K562 (cell line): ENCODE data around the gene GCH1. TPM values are rescaled to one million over a fixed set of nuclear protein-coding genes. Genes with fewer than 3 reads are reported as not detected.

Experiments used
- GMEB1 ChIP-seq: fragments of 250-450 bp; sonication (Bioruptor Pico); IDR thresholded peaks from 2 replicates; pipeline ENCODE4 v1.4.0; 2020; ENCODE audit warnings: mild to moderate bottlenecking
- PHB2 ChIP-seq: fragments of 450-650 bp; IDR thresholded peaks from 2 replicates; pipeline ENCODE4 v1.6.1; 2017; ENCODE audit warnings: low read depth
- POLR3G ChIP-seq: IDR thresholded peaks from 2 replicates; pipeline ENCODE4 v1.6.1; 2011; ENCODE audit not compliant: insufficient read length, insufficient replicate concordance; ENCODE audit errors: extremely low read depth
- polyA plus RNA-seq, 8 experiments: library from polyadenylated mRNA; depleted of rRNA in 4 of 8; stranded (reverse) in 5 of 8; unstranded in 3 of 8; fragments of >200 nt; fragmentation: Nextera tagmentation in 2 of 8; fragmentation: Illumina TruSeq in 1 of 8; extraction: Ambion mirVana in 2 of 8; extraction: Trizol in 1 of 8; gene quantifications; 2 replicates each; pipeline versions ENCODE4 v1.2.1 to v1.2.3, GENCODE V29; 2011 to 2014; ENCODE audit warnings: inconsistent platforms in 1 of 8, missing spikeins in 1 of 8
- total RNA-seq, 7 experiments: library from RNA; depleted of rRNA in 6 of 7; stranded (reverse); fragments of >200 nt in 6 of 7; fragmentation: Illumina TruSeq in 2 of 7; extraction: Trizol in 2 of 7; gene quantifications; 2 replicates each; pipeline versions ENCODE4 v1.2.1 to v1.2.3, GENCODE V29; 2011 to 2021; ENCODE audit warnings: low replicate concordance in 1 of 7
- TF ChIP-seq, protein P1 (sequence below): fragments of 250-450 bp; sonication (Bioruptor Pico); IDR thresholded peaks from 2 replicates; pipeline ENCODE4 v1.5.0; 2021; ENCODE audit warnings: mild to moderate bottlenecking, moderate library complexity
- TF ChIP-seq, protein P2 (sequence below): fragments of 450-650 bp; IDR thresholded peaks from 2 replicates; pipeline ENCODE4 v1.7.1; 2018; ENCODE audit warnings: mild to moderate bottlenecking, low read depth; ENCODE audit not compliant: partially characterized antibody

The GCH1 gene
- total and polyA plus RNA-seq, 9 of the 15 experiments (the other 6 are each of a cell fraction or from before 2014, with no cell fraction given), result 3.9 to 13.1 (median 6.5) TPM

- TF ChIP-seq, protein P1, sequence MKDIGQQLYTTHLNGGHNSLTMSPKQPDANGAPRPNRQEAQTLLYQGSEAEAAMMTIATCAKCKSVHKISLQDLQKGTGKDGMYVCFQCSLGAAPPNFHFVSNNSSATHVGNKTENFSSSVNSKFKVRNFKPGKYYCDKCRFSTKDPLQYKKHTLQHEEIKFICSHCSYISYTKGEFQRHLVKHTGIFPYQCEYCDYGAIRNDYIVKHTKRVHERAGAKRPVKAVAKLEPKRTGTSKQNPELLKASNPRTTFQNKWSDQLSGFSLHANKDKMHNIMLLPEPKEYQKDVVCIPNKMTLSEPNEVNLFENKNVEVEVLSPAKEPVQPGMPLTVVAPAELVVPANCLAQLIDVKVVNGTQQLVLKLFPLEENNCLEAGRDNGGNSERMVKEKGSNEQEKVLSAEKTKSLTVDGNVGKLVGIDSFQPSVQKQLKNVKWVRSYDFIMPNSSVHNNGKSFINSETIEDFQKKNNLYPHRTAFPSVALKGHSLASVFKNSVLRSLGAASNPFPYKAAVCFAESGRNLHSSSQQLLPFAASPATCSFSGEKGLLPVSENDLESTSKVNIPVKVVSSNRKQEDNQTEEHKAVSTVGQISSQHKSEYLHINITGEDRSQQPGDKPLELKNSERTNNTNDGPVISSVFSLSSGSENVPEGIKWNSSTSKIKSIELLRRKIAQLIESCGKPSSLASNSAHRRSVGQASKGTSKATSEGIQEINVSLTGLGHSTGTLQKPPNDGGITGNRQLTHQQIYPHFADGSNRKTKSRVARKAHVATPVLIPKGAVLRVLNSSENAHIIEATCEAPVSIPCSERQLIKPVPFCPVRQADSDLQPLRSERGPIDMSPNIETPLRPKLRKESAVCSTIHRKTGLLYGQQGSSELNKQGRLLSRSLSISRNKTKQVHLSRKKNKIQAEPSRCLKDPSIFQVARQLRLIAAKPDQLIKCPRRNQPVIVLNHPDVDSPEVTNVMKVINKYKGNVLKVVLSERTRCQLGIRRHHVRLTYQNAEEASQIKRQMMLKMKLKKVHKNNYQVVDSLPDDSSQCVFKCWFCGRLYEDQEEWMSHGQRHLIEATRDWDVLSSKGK, result no peak
- TF ChIP-seq POLR3G (no peak), PHB2 (no peak), GMEB1 (CRISPR knock-in tag) (no peak)
- TF ChIP-seq, protein P2, sequence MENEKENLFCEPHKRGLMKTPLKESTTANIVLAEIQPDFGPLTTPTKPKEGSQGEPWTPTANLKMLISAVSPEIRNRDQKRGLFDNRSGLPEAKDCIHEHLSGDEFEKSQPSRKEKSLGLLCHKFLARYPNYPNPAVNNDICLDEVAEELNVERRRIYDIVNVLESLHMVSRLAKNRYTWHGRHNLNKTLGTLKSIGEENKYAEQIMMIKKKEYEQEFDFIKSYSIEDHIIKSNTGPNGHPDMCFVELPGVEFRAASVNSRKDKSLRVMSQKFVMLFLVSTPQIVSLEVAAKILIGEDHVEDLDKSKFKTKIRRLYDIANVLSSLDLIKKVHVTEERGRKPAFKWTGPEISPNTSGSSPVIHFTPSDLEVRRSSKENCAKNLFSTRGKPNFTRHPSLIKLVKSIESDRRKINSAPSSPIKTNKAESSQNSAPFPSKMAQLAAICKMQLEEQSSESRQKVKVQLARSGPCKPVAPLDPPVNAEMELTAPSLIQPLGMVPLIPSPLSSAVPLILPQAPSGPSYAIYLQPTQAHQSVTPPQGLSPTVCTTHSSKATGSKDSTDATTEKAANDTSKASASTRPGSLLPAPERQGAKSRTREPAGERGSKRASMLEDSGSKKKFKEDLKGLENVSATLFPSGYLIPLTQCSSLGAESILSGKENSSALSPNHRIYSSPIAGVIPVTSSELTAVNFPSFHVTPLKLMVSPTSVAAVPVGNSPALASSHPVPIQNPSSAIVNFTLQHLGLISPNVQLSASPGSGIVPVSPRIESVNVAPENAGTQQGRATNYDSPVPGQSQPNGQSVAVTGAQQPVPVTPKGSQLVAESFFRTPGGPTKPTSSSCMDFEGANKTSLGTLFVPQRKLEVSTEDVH, result no peak
Observed at GRCh38 chr14:54853339-54853738, 49.3 kb downstream of the GCH1 start (continued).
